IMR-90 (cell line): ENCODE data around the gene CFAP157. TPM values are rescaled to one million over a fixed set of nuclear protein-coding genes. Genes with fewer than 3 reads are reported as not detected.

Experiments
- ATAC-seq: fragments of 200-7000 bp; cut with Tn5 transposase; 2 replicates; pipeline ENCODE4 v1.9.1; 2020; ENCODE audit warnings: low read depth, mild to moderate bottlenecking, moderate library complexity
- BruUV-seq: library from RNA; stranded (reverse); fragments of 400-500 nt; replicated peaks from 2 replicates; lab custom pipeline; 2021; lab: Mats Ljungman, UMichigan
- CTCF ChIA-PET: fragments of 300-600 bp; formaldehyde crosslinking; extraction: SDS; loops from one replicate; lab custom pipeline; 2021; ENCODE audit warnings: antibody characterized with exemption; lab: Yijun Ruan, JAX
- POLR2A ChIA-PET: fragments of 300-600 bp; sonication (Branson Sonifier 250); formaldehyde crosslinking; loops from one replicate; lab custom pipeline; 2022; ENCODE audit warnings: antibody characterized with exemption; ENCODE audit not compliant: unreplicated experiment; lab: Charles Lee
- DNase-seq: peaks from one replicate; pipeline ENCODE4 v3.0.0; 2013
- H2AFZ ChIP-seq: replicated peaks from 2 replicates; pipeline ENCODE3; 2013; ENCODE audit warnings: low read length, mild to moderate bottlenecking; ENCODE audit not compliant: poor library complexity
- H2AK5ac ChIP-seq: 2 replicates; pipeline ENCODE4 v1.6.1; 2013; ENCODE audit warnings: low read depth, low read length, inconsistent platforms
- H2AK9ac ChIP-seq: replicated peaks from 2 replicates; pipeline ENCODE3; 2013; ENCODE audit warnings: mild to moderate bottlenecking, low read depth, low read length, moderate library complexity; ENCODE audit not compliant: poor library complexity
- H2BK120ac ChIP-seq: 2 replicates; pipeline ENCODE4 v1.6.1; 2013; ENCODE audit warnings: low read depth, low read length, inconsistent platforms
- H2BK15ac ChIP-seq: 3 replicates; pipeline ENCODE4 v1.6.1; 2013; ENCODE audit warnings: low read depth, low read length, inconsistent platforms
- H2BK20ac ChIP-seq: 2 replicates; pipeline ENCODE4 v1.6.1; 2013; ENCODE audit warnings: low read depth, mild to moderate bottlenecking, inconsistent platforms, low read length, moderate library complexity
- H2BK5ac ChIP-seq: 2 replicates; pipeline ENCODE4 v1.6.1; 2013; ENCODE audit warnings: mild to moderate bottlenecking, low read depth, low read length, inconsistent platforms; ENCODE audit not compliant: poor library complexity, severe bottlenecking
- H3K14ac ChIP-seq: replicated peaks from 2 replicates; pipeline ENCODE4 v1.6.1; 2013; ENCODE audit warnings: low read depth, low read length, inconsistent platforms
- H3K18ac ChIP-seq: 2 replicates; pipeline ENCODE4 v1.6.1; 2013; ENCODE audit warnings: low read depth, low read length, control low read depth
- H3K23ac ChIP-seq: 2 replicates; pipeline ENCODE4 v1.6.1; 2013; ENCODE audit warnings: low read depth, low read length, inconsistent platforms
- H3K27ac ChIP-seq: 2 replicates; pipeline ENCODE4 v1.5.1; 2013; ENCODE audit warnings: mild to moderate bottlenecking, control low read depth, low read length; ENCODE audit not compliant: insufficient read depth
- H3K27me3 ChIP-seq: 2 replicates; pipeline ENCODE4 v1.6.1; 2013; ENCODE audit warnings: low read length; ENCODE audit not compliant: control insufficient read depth, insufficient read depth
- H3K36me3 ChIP-seq: 2 replicates; pipeline ENCODE4 v1.6.1; 2013; ENCODE audit warnings: low read length, mixed read lengths; ENCODE audit not compliant: control insufficient read depth, insufficient read depth
- H3K4ac ChIP-seq: 2 replicates; pipeline ENCODE4 v1.6.1; 2013; ENCODE audit warnings: low read depth, low read length, inconsistent platforms
- H3K4me1 ChIP-seq: 2 replicates; pipeline ENCODE4 v1.6.1; 2013; ENCODE audit warnings: low read length, mixed read lengths; ENCODE audit not compliant: control insufficient read depth, insufficient read depth
- H3K4me2 ChIP-seq: 2 replicates; pipeline ENCODE4 v1.6.1; 2013; ENCODE audit warnings: low read depth, mild to moderate bottlenecking, control low read depth, low read length, moderate library complexity
- H3K4me3 ChIP-seq: 2 replicates; pipeline ENCODE4 v1.5.1; 2013; ENCODE audit warnings: low read depth, mild to moderate bottlenecking, control low read depth, low read length, moderate library complexity; ENCODE audit not compliant: insufficient read depth
- H3K56ac ChIP-seq: 2 replicates; pipeline ENCODE4 v1.6.1; 2013; ENCODE audit warnings: low read length, inconsistent platforms; ENCODE audit not compliant: insufficient read depth; ENCODE audit errors: extremely low read depth
- H3K79me1 ChIP-seq, 2 experiments: 2 replicates each; pipeline ENCODE4 v1.6.1; 2013; ENCODE audit warnings: low read length in 2 of 2, inconsistent platforms in 1 of 2, low read depth in 1 of 2
- H3K9ac ChIP-seq: 2 replicates; pipeline ENCODE4 v1.6.1; 2013; ENCODE audit warnings: low read depth, low read length, control low read depth
- H3K9me1 ChIP-seq: 2 replicates; pipeline ENCODE4 v1.6.1; 2013; ENCODE audit warnings: low read length, inconsistent platforms; ENCODE audit not compliant: insufficient read depth
- H3K9me3 ChIP-seq: 2 replicates; pipeline ENCODE4 v1.6.1; 2013; ENCODE audit warnings: low read length; ENCODE audit not compliant: control insufficient read depth, insufficient read depth
- H4K20me1 ChIP-seq: 2 replicates; pipeline ENCODE4 v1.6.1; 2013; ENCODE audit warnings: low read length, inconsistent platforms; ENCODE audit not compliant: insufficient read depth
- H4K5ac ChIP-seq: 2 replicates; pipeline ENCODE4 v1.6.1; 2013; ENCODE audit warnings: mild to moderate bottlenecking, low read depth, low read length, control low read depth
- H4K8ac ChIP-seq, 2 experiments: 2 replicates each; pipeline ENCODE4 v1.6.1; 2013; ENCODE audit warnings: low read depth in 2 of 2, low read length in 2 of 2, control low read depth in 1 of 2, inconsistent platforms in 1 of 2
- H4K91ac ChIP-seq: 2 replicates; pipeline ENCODE4 v1.6.1; 2013; ENCODE audit warnings: low read depth, low read length, inconsistent platforms; ENCODE audit not compliant: insufficient read depth
- BHLHE40 ChIP-seq: fragments of 150-350 bp; IDR thresholded peaks from 2 replicates; pipeline ENCODE4 v1.6.1; 2016; ENCODE audit warnings: mild to moderate bottlenecking, low read depth, low read length
- CEBPB ChIP-seq: IDR thresholded peaks from 2 replicates; pipeline ENCODE4 v1.6.1; 2012; ENCODE audit warnings: low read depth, low read length, improper control_type of control experiment
- FOS ChIP-seq: fragments of 150-350 bp; IDR thresholded peaks from 2 replicates; pipeline ENCODE4 v1.6.1; 2016; ENCODE audit warnings: low read depth, low read length
- NFE2L2 ChIP-seq: fragments of 150-350 bp; IDR thresholded peaks from 2 replicates; pipeline ENCODE4 v1.6.1; 2016; ENCODE audit warnings: low read depth, mild to moderate bottlenecking, low read length
- RCOR1 ChIP-seq: IDR thresholded peaks from 2 replicates; pipeline ENCODE4 v1.6.1; 2012; ENCODE audit warnings: mild to moderate bottlenecking, low read length, improper control_type of control experiment; ENCODE audit not compliant: insufficient replicate concordance
- RFX5 ChIP-seq: IDR thresholded peaks from 2 replicates; pipeline ENCODE4 v1.8.0; 2012; ENCODE audit warnings: low read depth, mild to moderate bottlenecking, low read length, moderate library complexity
- WGBS, 2 experiments: methylation state at CpG; one replicate each; pipeline versions ENCODE4 v1.1.5 to v1.1.7; 2013; ENCODE audit warnings: missing lambda C conversion rate in 2 of 2; ENCODE audit not compliant: insufficient read length in 1 of 2; ENCODE audit errors: extremely low coverage in 2 of 2; 5-methylcytosine and 5-hydroxymethylcytosine counted together
- dilution Hi-C: fragments of 300-500 bp; cut with HindIII; formaldehyde crosslinking; loops from one replicate; pipeline ENCODE4 v1.14.3; 2018; ENCODE audit warnings: low sequenced_read_pairs; ENCODE audit not compliant: unreplicated experiment
- in situ Hi-C: fragments of 300-500 bp; cut with MboI; formaldehyde crosslinking; loops from 3 replicates; pipeline ENCODE4 v1.14.3; 2019; ENCODE audit warnings: low sequenced_read_pairs, inconsistent platforms, mixed read lengths
- intact Hi-C: fragments of 100-400 bp; cut with micrococcal nuclease; formaldehyde crosslinking; loops from 2 replicates; pipeline ENCODE4 v1.10.0; 2022
- polyA plus RNA-seq, 3 experiments: library from polyadenylated mRNA; depleted of rRNA; stranded (reverse); fragments of >200 nt; gene quantifications; 2 replicates each; pipeline ENCODE4 v1.2.3, GENCODE V29; 2012; ENCODE audit warnings: low replicate concordance in 1 of 3
- total RNA-seq: library from RNA; depleted of rRNA; stranded (reverse); fragments of >200 nt; gene quantifications from 2 replicates; pipeline ENCODE4 v1.2.3, GENCODE V29; 2012
- TF ChIP-seq, protein P1 (sequence below): fragments of 150-350 bp; IDR thresholded peaks from 2 replicates; pipeline ENCODE4 v1.6.1; 2017; ENCODE audit warnings: mild to moderate bottlenecking, antibody characterized with exemption, low read length, low read depth

Gene CFAP157
- total and polyA plus RNA-seq, 2 of the 4 experiments (the other 2 are of a cell fraction), result not detected

DNA sequence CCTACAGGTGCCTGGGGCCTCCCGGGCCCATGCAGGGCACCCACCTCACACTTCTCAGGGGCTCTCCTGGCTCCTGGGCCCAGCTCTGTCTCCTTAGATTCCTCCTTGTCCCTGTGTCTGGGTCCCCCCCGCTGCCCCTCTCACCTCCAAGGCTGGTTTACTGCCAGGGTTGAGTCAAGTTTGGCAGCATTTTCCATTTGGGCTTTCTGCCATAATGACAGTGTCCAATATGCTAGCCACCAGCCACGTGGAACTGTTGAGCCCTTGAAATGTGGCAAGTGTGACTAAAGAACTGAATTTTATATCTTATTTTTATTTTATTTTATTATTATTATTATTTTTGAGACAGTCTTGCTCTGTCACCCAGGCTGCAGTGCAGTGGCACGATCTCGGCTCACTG lies 11.0 kb downstream of the CFAP157 start:
- Histone ChIP-seq H4K8ac (no peak overlapping the region), H3K4me3 (no peak overlapping the region), H3K4me1 (peaks cover 7% of the 10 kb centered on the region), H2BK120ac (no peak overlapping the region), H3K27me3 (peaks cover 4% of the 10 kb centered on the region; the same call in 1 of the 2 replicates), H3K79me1 (peaks cover 2 to 12% of the 10 kb centered on the region in 2 experiments; a peak in 3 of 4 replicates), H3K36me3 (no peaks in the 10 kb centered on the region), H2AFZ (no peak overlapping the region), H2AK5ac (no peak overlapping the region), H3K23ac (no peak overlapping the region), H3K27ac (no peak overlapping the region), H2BK5ac (no peak overlapping the region), H4K5ac (no peak overlapping the region), H4K20me1 (peaks cover 4% of the 10 kb centered on the region), H3K9me1 (no peaks in the 10 kb centered on the region; the same call in 1 of the 2 replicates), H3K4ac (no peak overlapping the region), H3K9me3 (no peaks in the 10 kb centered on the region), H3K14ac (no peak overlapping the region), H2AK9ac (no peak overlapping the region), H3K4me2 (no peak overlapping the region), H3K18ac (no peak overlapping the region), H2BK15ac (no peak overlapping the region), H2BK20ac (no peak overlapping the region), H3K56ac (no peak overlapping the region), H3K9ac (no peak overlapping the region), H4K91ac (no peak overlapping the region)
- BruUV-seq, result no TSS peak
- dilution Hi-C loops (no loop called here), in situ Hi-C loops (no loop called here), intact Hi-C loops (no loop called here)
- 60% methylated on average over 1 of the region's 5 CpGs; no CpG with 5 or more reads in 1 of the 2 experiments for WGBS, 2 experiments
- POLR2A ChIA-PET, result no interaction called here
- CTCF ChIA-PET, result no interaction called here
- TF ChIP-seq CEBPB, result no peak
- no peak for TF ChIP-seq RFX5
- no peak for TF ChIP-seq RCOR1
- TF ChIP-seq NFE2L2, result no peak
- no peak for TF ChIP-seq BHLHE40
- TF ChIP-seq, protein P1, sequence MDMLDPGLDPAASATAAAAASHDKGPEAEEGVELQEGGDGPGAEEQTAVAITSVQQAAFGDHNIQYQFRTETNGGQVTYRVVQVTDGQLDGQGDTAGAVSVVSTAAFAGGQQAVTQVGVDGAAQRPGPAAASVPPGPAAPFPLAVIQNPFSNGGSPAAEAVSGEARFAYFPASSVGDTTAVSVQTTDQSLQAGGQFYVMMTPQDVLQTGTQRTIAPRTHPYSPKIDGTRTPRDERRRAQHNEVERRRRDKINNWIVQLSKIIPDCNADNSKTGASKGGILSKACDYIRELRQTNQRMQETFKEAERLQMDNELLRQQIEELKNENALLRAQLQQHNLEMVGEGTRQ, result no peak
- TF ChIP-seq FOS, result no peak
- no peak for ATAC-seq
- no peak for DNase-seq
